ENCODE data around the gene PARP12.

- TF ChIP-seq, protein P1, sequence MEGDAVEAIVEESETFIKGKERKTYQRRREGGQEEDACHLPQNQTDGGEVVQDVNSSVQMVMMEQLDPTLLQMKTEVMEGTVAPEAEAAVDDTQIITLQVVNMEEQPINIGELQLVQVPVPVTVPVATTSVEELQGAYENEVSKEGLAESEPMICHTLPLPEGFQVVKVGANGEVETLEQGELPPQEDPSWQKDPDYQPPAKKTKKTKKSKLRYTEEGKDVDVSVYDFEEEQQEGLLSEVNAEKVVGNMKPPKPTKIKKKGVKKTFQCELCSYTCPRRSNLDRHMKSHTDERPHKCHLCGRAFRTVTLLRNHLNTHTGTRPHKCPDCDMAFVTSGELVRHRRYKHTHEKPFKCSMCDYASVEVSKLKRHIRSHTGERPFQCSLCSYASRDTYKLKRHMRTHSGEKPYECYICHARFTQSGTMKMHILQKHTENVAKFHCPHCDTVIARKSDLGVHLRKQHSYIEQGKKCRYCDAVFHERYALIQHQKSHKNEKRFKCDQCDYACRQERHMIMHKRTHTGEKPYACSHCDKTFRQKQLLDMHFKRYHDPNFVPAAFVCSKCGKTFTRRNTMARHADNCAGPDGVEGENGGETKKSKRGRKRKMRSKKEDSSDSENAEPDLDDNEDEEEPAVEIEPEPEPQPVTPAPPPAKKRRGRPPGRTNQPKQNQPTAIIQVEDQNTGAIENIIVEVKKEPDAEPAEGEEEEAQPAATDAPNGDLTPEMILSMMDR (IDR thresholded peaks at IDR 0.05), result no peak
- no peak for TF ChIP-seq POLR2A (IDR thresholded peaks at IDR 0.05)
These were observed 53.8 kb downstream of the PARP12 start for GRCh38 chr7:140008755-140009610.

Measured in uterus (tissue), 2 donors.